K562 (cell line): ENCODE measurements around the gene FCSK. TPM values are rescaled to one million over a fixed set of nuclear protein-coding genes. Genes with fewer than 3 reads are reported as not detected.
A peak's percentile ranks its signal among the peaks of the same experiment; 100 is the strongest.

Experiments
- FIP1L1 ChIP-seq: fragments of 200-400 bp; formaldehyde crosslinking; IDR thresholded peaks from 2 replicates; pipeline ENCODE4 v1.6.1; 2018; ENCODE audit warnings: mild to moderate bottlenecking, low read depth, low read length; ENCODE audit not compliant: poor library complexity, severe bottlenecking
- FOXM1 ChIP-seq, 2 experiments: fragments of 450-650 bp in 1 of 2; sonication (generic) in 1 of 2; formaldehyde crosslinking in 1 of 2; IDR thresholded peaks; 2 replicates each; pipeline versions ENCODE4 v1.6.1 to v1.9.0; 2017 to 2022; ENCODE audit warnings: low read depth in 2 of 2, mild to moderate bottlenecking in 2 of 2, missing genetic modification reagents in 1 of 2, moderate library complexity in 1 of 2
- HDAC2 ChIP-seq: fragments of 450-650 bp; IDR thresholded peaks from 2 replicates; pipeline ENCODE4 v1.6.1; 2016; ENCODE audit warnings: mild to moderate bottlenecking
- HDAC6 ChIP-seq: IDR thresholded peaks from 2 replicates; pipeline ENCODE4 v1.6.1; 2012; ENCODE audit warnings: low read depth, mild to moderate bottlenecking, control low read depth, inconsistent platforms, low read length, moderate library complexity
- HNRNPUL1 ChIP-seq: fragments of 200-400 bp; formaldehyde crosslinking; IDR thresholded peaks from 2 replicates; pipeline ENCODE4 v1.6.1; 2017; ENCODE audit warnings: low read length
- JUNB ChIP-seq: fragments of 450-650 bp; formaldehyde crosslinking; conservative IDR thresholded peaks from 2 replicates; pipeline ENCODE4 v1.4.0; 2020; ENCODE audit warnings: mild to moderate bottlenecking
- KDM2B ChIP-seq: fragments of 250-450 bp; sonication (Bioruptor Pico); IDR thresholded peaks from 2 replicates; pipeline ENCODE4 v1.8.0; 2021; ENCODE audit warnings: mild to moderate bottlenecking, moderate library complexity
- SMARCA4 ChIP-seq: fragments of 450-650 bp; IDR thresholded peaks from 2 replicates; pipeline ENCODE4 v1.6.1; 2016
- TGIF2 ChIP-seq: sonication (generic); formaldehyde crosslinking; IDR thresholded peaks from 2 replicates; pipeline ENCODE4 v1.8.1; 2022; ENCODE audit warnings: mild to moderate bottlenecking, missing genetic modification reagents, moderate library complexity
- ZNF384 ChIP-seq: IDR thresholded peaks from 2 replicates; pipeline ENCODE4 v1.6.1; 2012; ENCODE audit warnings: low read depth, low read length, improper control_type of control experiment
- polyA plus RNA-seq, 8 experiments: library from polyadenylated mRNA; depleted of rRNA in 4 of 8; stranded (reverse) in 5 of 8; unstranded in 3 of 8; fragments of >200 nt; fragmentation: Nextera tagmentation in 2 of 8; fragmentation: Illumina TruSeq in 1 of 8; extraction: Ambion mirVana in 2 of 8; extraction: Trizol in 1 of 8; gene quantifications; 2 replicates each; pipeline versions ENCODE4 v1.2.1 to v1.2.3, GENCODE V29; 2011 to 2014; ENCODE audit warnings: inconsistent platforms in 1 of 8, missing spikeins in 1 of 8
- total RNA-seq, 7 experiments: library from RNA; depleted of rRNA in 6 of 7; stranded (reverse); fragments of >200 nt in 6 of 7; fragmentation: Illumina TruSeq in 2 of 7; extraction: Trizol in 2 of 7; gene quantifications; 2 replicates each; pipeline versions ENCODE4 v1.2.1 to v1.2.3, GENCODE V29; 2011 to 2021; ENCODE audit warnings: low replicate concordance in 1 of 7
- TF ChIP-seq, protein P1 (sequence below): sonication (generic); formaldehyde crosslinking; IDR thresholded peaks from 2 replicates; pipeline ENCODE4 v1.8.0; 2023; ENCODE audit warnings: mild to moderate bottlenecking, missing genetic modification reagents
- TF ChIP-seq, protein P2 (sequence below), 2 experiments: fragments of 450-650 bp; IDR thresholded peaks; 2 replicates each; pipeline ENCODE4 v1.6.1; 2018; ENCODE audit warnings: mild to moderate bottlenecking in 2 of 2, low read depth in 1 of 2; ENCODE audit not compliant: partially characterized antibody in 2 of 2
- TF ChIP-seq, protein P3 (sequence below): sonication (generic); formaldehyde crosslinking; IDR thresholded peaks from 2 replicates; pipeline ENCODE4 v1.8.0; 2022; ENCODE audit warnings: missing genetic modification reagents, mild to moderate bottlenecking, borderline replicate concordance
- TF ChIP-seq, protein P4 (sequence below): fragments of 450-650 bp; IDR thresholded peaks from 2 replicates; pipeline ENCODE4 v1.6.1; 2014; ENCODE audit warnings: low read depth, mild to moderate bottlenecking, moderate library complexity, borderline replicate concordance

FCSK gene
- total and polyA plus RNA-seq, 9 of the 15 experiments (the other 6 are each of a cell fraction or from before 2014, with no cell fraction given) = 0.92 to 18.6 (median 8.3) TPM

DNA sequence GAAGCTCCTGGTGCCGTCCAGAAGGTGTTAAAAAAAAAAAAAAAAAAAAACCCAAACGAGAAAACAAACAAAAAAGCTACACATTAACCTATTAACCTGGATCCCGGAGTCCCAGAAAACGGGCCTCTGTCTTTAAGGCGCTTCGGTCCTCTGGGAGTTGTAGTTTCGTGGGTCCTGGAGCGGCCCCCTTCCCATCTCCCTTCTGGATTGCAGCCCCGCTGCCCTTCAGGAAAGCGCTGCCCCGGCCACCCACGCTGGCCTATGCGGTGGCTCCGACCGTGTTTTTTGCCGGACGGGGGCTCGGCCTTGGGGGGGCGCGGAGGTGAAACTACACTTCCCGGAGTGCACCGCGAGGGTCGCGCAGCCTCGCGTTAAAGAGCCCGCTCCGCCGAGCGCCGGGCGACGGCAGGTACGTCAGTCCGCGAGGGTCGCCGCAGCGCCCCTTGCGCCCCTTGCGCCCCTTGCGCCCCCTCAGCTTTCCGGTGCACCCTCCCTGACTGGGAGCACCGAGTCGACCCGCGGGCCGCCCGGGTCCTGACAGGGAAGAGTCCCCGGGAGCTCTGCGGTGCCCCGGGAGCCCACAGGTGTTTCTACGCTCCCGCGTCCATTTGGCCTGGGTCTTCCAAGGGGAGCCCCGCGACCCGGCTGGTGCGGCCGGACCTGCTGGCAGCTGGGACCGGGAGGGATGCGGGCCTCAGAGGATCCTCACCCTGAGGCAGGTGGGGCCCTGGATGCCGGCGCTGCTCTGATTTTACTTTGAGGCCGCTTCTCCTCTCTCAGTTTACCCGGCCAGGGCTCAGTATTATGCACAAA is at the start of gene FCSK (continued):
- no peak for TF ChIP-seq SMARCA4
- TF ChIP-seq, protein P1, sequence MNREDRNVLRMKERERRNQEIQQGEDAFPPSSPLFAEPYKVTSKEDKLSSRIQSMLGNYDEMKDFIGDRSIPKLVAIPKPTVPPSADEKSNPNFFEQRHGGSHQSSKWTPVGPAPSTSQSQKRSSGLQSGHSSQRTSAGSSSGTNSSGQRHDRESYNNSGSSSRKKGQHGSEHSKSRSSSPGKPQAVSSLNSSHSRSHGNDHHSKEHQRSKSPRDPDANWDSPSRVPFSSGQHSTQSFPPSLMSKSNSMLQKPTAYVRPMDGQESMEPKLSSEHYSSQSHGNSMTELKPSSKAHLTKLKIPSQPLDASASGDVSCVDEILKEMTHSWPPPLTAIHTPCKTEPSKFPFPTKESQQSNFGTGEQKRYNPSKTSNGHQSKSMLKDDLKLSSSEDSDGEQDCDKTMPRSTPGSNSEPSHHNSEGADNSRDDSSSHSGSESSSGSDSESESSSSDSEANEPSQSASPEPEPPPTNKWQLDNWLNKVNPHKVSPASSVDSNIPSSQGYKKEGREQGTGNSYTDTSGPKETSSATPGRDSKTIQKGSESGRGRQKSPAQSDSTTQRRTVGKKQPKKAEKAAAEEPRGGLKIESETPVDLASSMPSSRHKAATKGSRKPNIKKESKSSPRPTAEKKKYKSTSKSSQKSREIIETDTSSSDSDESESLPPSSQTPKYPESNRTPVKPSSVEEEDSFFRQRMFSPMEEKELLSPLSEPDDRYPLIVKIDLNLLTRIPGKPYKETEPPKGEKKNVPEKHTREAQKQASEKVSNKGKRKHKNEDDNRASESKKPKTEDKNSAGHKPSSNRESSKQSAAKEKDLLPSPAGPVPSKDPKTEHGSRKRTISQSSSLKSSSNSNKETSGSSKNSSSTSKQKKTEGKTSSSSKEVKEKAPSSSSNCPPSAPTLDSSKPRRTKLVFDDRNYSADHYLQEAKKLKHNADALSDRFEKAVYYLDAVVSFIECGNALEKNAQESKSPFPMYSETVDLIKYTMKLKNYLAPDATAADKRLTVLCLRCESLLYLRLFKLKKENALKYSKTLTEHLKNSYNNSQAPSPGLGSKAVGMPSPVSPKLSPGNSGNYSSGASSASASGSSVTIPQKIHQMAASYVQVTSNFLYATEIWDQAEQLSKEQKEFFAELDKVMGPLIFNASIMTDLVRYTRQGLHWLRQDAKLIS (CRISPR knock-in tag) = peak; percentile 48; the same call in 1 of the 2 replicates
- no peak for TF ChIP-seq FIP1L1
- TF ChIP-seq, protein P2, sequence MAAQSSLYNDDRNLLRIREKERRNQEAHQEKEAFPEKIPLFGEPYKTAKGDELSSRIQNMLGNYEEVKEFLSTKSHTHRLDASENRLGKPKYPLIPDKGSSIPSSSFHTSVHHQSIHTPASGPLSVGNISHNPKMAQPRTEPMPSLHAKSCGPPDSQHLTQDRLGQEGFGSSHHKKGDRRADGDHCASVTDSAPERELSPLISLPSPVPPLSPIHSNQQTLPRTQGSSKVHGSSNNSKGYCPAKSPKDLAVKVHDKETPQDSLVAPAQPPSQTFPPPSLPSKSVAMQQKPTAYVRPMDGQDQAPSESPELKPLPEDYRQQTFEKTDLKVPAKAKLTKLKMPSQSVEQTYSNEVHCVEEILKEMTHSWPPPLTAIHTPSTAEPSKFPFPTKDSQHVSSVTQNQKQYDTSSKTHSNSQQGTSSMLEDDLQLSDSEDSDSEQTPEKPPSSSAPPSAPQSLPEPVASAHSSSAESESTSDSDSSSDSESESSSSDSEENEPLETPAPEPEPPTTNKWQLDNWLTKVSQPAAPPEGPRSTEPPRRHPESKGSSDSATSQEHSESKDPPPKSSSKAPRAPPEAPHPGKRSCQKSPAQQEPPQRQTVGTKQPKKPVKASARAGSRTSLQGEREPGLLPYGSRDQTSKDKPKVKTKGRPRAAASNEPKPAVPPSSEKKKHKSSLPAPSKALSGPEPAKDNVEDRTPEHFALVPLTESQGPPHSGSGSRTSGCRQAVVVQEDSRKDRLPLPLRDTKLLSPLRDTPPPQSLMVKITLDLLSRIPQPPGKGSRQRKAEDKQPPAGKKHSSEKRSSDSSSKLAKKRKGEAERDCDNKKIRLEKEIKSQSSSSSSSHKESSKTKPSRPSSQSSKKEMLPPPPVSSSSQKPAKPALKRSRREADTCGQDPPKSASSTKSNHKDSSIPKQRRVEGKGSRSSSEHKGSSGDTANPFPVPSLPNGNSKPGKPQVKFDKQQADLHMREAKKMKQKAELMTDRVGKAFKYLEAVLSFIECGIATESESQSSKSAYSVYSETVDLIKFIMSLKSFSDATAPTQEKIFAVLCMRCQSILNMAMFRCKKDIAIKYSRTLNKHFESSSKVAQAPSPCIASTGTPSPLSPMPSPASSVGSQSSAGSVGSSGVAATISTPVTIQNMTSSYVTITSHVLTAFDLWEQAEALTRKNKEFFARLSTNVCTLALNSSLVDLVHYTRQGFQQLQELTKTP (IDR thresholded peaks at IDR 0.05; ENCODE audit: low read depth in 1 of 2, partially characterized antibody in 2 of 2) = peak in 1 of 2 experiments; percentile 99
- no peak for TF ChIP-seq TGIF2 (CRISPR knock-in tag)
- no peak for TF ChIP-seq JUNB
- TF ChIP-seq HDAC2 = no peak
- no peak for TF ChIP-seq HNRNPUL1
- TF ChIP-seq HDAC6 = no peak
- TF ChIP-seq FOXM1 (IDR thresholded peaks at IDR 0.05; ENCODE audit: low read depth) = peak; percentile 93
- no peak for TF ChIP-seq FOXM1 (CRISPR knock-in tag; IDR thresholded peaks at IDR 0.05; ENCODE audit: low read depth)
- TF ChIP-seq, protein P3, sequence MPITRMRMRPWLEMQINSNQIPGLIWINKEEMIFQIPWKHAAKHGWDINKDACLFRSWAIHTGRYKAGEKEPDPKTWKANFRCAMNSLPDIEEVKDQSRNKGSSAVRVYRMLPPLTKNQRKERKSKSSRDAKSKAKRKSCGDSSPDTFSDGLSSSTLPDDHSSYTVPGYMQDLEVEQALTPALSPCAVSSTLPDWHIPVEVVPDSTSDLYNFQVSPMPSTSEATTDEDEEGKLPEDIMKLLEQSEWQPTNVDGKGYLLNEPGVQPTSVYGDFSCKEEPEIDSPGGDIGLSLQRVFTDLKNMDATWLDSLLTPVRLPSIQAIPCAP (CRISPR knock-in tag) = no peak
- TF ChIP-seq ZNF384 = no peak; the same call in 1 of the 2 replicates
- TF ChIP-seq, protein P4, sequence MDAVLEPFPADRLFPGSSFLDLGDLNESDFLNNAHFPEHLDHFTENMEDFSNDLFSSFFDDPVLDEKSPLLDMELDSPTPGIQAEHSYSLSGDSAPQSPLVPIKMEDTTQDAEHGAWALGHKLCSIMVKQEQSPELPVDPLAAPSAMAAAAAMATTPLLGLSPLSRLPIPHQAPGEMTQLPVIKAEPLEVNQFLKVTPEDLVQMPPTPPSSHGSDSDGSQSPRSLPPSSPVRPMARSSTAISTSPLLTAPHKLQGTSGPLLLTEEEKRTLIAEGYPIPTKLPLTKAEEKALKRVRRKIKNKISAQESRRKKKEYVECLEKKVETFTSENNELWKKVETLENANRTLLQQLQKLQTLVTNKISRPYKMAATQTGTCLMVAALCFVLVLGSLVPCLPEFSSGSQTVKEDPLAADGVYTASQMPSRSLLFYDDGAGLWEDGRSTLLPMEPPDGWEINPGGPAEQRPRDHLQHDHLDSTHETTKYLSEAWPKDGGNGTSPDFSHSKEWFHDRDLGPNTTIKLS = peak; percentile 94
- TF ChIP-seq KDM2B (CRISPR knock-in tag) = 0 out of 2 replicates have a peak, but pooled peaks have one; percentile 21
